ENCODE measurements around the gene CPNE2.
A peak's percentile ranks its signal among the peaks of the same experiment; 100 is the strongest.
"Not testable (repeated sequence)": the region's sequence is repeated elsewhere in the genome, so short reads cannot be mapped to it uniquely, and the experiment has no call there.

Gene CPNE2

GRCh38 chr16:57186872-57187854 is 94.8 kb downstream of the CPNE2 start:
- TF ChIP-seq EZH2 (IDR thresholded peaks at IDR 0.05; ENCODE audit: borderline replicate concordance, low read depth, low read length, severe bottlenecking): no peak
- TF ChIP-seq, protein P1, sequence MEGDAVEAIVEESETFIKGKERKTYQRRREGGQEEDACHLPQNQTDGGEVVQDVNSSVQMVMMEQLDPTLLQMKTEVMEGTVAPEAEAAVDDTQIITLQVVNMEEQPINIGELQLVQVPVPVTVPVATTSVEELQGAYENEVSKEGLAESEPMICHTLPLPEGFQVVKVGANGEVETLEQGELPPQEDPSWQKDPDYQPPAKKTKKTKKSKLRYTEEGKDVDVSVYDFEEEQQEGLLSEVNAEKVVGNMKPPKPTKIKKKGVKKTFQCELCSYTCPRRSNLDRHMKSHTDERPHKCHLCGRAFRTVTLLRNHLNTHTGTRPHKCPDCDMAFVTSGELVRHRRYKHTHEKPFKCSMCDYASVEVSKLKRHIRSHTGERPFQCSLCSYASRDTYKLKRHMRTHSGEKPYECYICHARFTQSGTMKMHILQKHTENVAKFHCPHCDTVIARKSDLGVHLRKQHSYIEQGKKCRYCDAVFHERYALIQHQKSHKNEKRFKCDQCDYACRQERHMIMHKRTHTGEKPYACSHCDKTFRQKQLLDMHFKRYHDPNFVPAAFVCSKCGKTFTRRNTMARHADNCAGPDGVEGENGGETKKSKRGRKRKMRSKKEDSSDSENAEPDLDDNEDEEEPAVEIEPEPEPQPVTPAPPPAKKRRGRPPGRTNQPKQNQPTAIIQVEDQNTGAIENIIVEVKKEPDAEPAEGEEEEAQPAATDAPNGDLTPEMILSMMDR (IDR thresholded peaks at IDR 0.05; ENCODE audit: borderline replicate concordance, extremely low read depth, low read length, poor library complexity, severe bottlenecking): peak; percentile 5
- peak overlapping the region; percentile 55 to 67 for H3K4me3 ChIP-seq (ENCODE audit: low read depth in 1 of 2, low read length in 2 of 2)
- DNase-seq (peak; percentile 28), ATAC-seq (ENCODE audit: insufficient read depth, low read depth) (peak; percentile 4; the same call in 1 of the 3 replicates)
- H3K79me2 ChIP-seq (ENCODE audit: insufficient read depth, low read length): peaks cover 96% of the 10 kb centered on the region
- no peaks in the 10 kb centered on the region for H3K27me3 ChIP-seq (ENCODE audit: insufficient read depth, low read length, poor library complexity)
- H3K36me3 ChIP-seq (ENCODE audit: insufficient read depth, low read length): peaks cover 7% of the 10 kb centered on the region; the same call in 1 of the 2 replicates
- H3K9me3 ChIP-seq (ENCODE audit: insufficient read depth, low read length, severe bottlenecking): no peaks in the 10 kb centered on the region
- peak overlapping the region; percentile 73 for H3K9ac ChIP-seq (ENCODE audit: low read depth, low read length)
- H3K4me2 ChIP-seq (ENCODE audit: insufficient read depth, low read length): peak overlapping the region; percentile 88
- H3K27ac ChIP-seq (ENCODE audit: low read length): peak overlapping the region; percentile 78
- H3K4me1 ChIP-seq (ENCODE audit: insufficient read depth, low read length): peaks cover 46% of the 10 kb centered on the region
- H2AFZ ChIP-seq (ENCODE audit: low read depth, low read length): peak overlapping the region; percentile 87
- peaks cover 4% of the 10 kb centered on the region; the same call in 1 of the 2 replicates for H4K20me1 ChIP-seq (ENCODE audit: insufficient read depth, low read length)

GRCh38 chr16:57187902-57188710 is 95.7 kb downstream of the CPNE2 start:
- not testable (repeated sequence) for DNase-seq; H3K9me3 ChIP-seq (ENCODE audit: insufficient read depth, low read length, severe bottlenecking); ATAC-seq (ENCODE audit: insufficient read depth, low read depth); H3K36me3 ChIP-seq (ENCODE audit: insufficient read depth, low read length); H3K27me3 ChIP-seq (ENCODE audit: insufficient read depth, low read length, poor library complexity); H2AFZ ChIP-seq (ENCODE audit: low read depth, low read length); H4K20me1 ChIP-seq (ENCODE audit: insufficient read depth, low read length)
- H3K79me2 ChIP-seq (ENCODE audit: insufficient read depth, low read length): peaks cover 96% of the 10 kb centered on the region
- peaks cover 42% of the 10 kb centered on the region for H3K4me1 ChIP-seq (ENCODE audit: insufficient read depth, low read length)
- H3K4me2 ChIP-seq (ENCODE audit: insufficient read depth, low read length): peak overlapping the region; percentile 88
- H3K9ac ChIP-seq (ENCODE audit: low read depth, low read length): peak overlapping the region; percentile 73
- peak overlapping the region; percentile 78 for H3K27ac ChIP-seq (ENCODE audit: low read length)
- H3K4me3 ChIP-seq (ENCODE audit: low read depth in 1 of 2, low read length in 2 of 2): peak overlapping the region; percentile 55 to 67; a peak in 3 of 4 replicates

DNA sequence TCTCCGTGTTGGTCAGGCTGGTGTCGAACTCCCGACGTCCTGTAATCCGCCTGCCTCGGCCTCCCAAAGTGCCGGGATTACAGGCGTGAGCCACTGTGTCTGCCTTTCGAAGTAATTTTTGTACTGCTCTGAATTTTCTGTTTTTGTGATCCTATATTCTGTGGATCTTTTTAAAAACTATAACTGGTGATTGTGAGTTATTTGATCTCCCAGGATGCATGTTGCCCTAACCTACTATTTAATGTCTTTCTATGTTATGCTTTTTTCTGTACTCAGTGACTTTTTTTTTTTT is 96.3 kb downstream of the CPNE2 start:
- no peak overlapping the region for H2AFZ ChIP-seq (ENCODE audit: low read depth, low read length)
- no peak for TF ChIP-seq EZH2 (IDR thresholded peaks at IDR 0.05; ENCODE audit: borderline replicate concordance, low read depth, low read length, severe bottlenecking)
- TF ChIP-seq, protein P1 (IDR thresholded peaks at IDR 0.05; ENCODE audit: borderline replicate concordance, extremely low read depth, low read length, poor library complexity, severe bottlenecking): no peak
- peak overlapping the region; percentile 88; the same call in 1 of the 2 replicates for H3K4me2 ChIP-seq (ENCODE audit: insufficient read depth, low read length)
- H3K4me1 ChIP-seq (ENCODE audit: insufficient read depth, low read length): peaks cover 36% of the 10 kb centered on the region
- H3K27me3 ChIP-seq (ENCODE audit: insufficient read depth, low read length, poor library complexity): no peaks in the 10 kb centered on the region
- no peak overlapping the region for H3K27ac ChIP-seq (ENCODE audit: low read length)
- DNase-seq (no peak), ATAC-seq (ENCODE audit: insufficient read depth, low read depth) (no peak)
- H3K36me3 ChIP-seq (ENCODE audit: insufficient read depth, low read length): peaks cover 7% of the 10 kb centered on the region; the same call in 1 of the 2 replicates
- H3K4me3 ChIP-seq (ENCODE audit: low read depth in 1 of 2, low read length in 2 of 2): no peak overlapping the region
- peaks cover 96% of the 10 kb centered on the region for H3K79me2 ChIP-seq (ENCODE audit: insufficient read depth, low read length)
- no peaks in the 10 kb centered on the region for H3K9me3 ChIP-seq (ENCODE audit: insufficient read depth, low read length, severe bottlenecking)
- H4K20me1 ChIP-seq (ENCODE audit: insufficient read depth, low read length): peaks cover 12% of the 10 kb centered on the region
- H3K9ac ChIP-seq (ENCODE audit: low read depth, low read length): no peak overlapping the region; the same call in 1 of the 2 replicates

DNA sequence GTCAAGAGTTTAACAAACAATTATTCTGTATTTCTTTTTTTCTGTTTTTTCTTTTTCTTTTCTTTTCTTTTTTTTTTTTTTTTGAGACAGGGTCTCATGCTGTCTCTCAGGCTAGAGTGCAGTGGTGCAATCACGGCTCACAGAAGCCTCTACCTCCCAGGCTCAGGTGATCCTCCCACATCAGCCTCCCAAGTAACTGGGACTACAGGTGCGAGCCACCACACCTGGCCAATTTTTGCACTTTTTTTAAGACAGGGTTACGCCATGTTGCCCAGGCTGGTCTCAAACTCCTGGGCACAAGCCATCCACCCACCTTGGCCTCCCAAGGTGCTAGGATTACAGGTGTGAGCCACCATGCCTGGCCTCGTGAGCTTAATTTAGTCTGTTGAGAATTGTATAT is 97.1 kb downstream of the CPNE2 start:
- not testable (repeated sequence) for H3K9me3 ChIP-seq (ENCODE audit: insufficient read depth, low read length, severe bottlenecking); H3K4me3 ChIP-seq (ENCODE audit: low read depth in 1 of 2, low read length in 2 of 2); H3K27me3 ChIP-seq (ENCODE audit: insufficient read depth, low read length, poor library complexity); H3K27ac ChIP-seq (ENCODE audit: low read length); H2AFZ ChIP-seq (ENCODE audit: low read depth, low read length); ATAC-seq (ENCODE audit: insufficient read depth, low read depth); H3K4me2 ChIP-seq (ENCODE audit: insufficient read depth, low read length); H3K36me3 ChIP-seq (ENCODE audit: insufficient read depth, low read length); DNase-seq; H3K9ac ChIP-seq (ENCODE audit: low read depth, low read length)
- H3K4me1 ChIP-seq (ENCODE audit: insufficient read depth, low read length): peaks cover 28% of the 10 kb centered on the region
- H4K20me1 ChIP-seq (ENCODE audit: insufficient read depth, low read length): peaks cover 12% of the 10 kb centered on the region
- H3K79me2 ChIP-seq (ENCODE audit: insufficient read depth, low read length): peaks cover 96% of the 10 kb centered on the region

Data from DND-41 (cell line).